GM23338 (cell line): ENCODE measurements around the gene OCEL1. TPM values are rescaled to one million over a fixed set of nuclear protein-coding genes. Genes with fewer than 3 reads are reported as not detected.
A peak's percentile ranks its signal among the peaks of the same experiment; 100 is the strongest.

Experiments
- ATAC-seq: fragments of 200-7000 bp; cut with Tn5 transposase; 3 replicates; pipeline ENCODE4 v1.9.1; 2020
- DNase-seq: peaks from one replicate; pipeline ENCODE4 v3.0.0-alpha.2; 2015; ENCODE audit warnings: low spot score
- H2AFZ ChIP-seq: fragments of 200-600 bp; sonication (generic); 2 replicates; pipeline ENCODE4 v1.8.0; 2016; ENCODE audit warnings: antibody characterized with exemption, mild to moderate bottlenecking, moderate library complexity
- H3F3A ChIP-seq: fragments of 200-600 bp; sonication (generic); replicated peaks from 2 replicates; pipeline ENCODE4 v1.8.0; 2017; ENCODE audit warnings: antibody characterized with exemption, mixed run types, low read depth
- H3K27ac ChIP-seq: fragments of 200-600 bp; sonication (generic); 2 replicates; pipeline ENCODE4 v1.6.1; 2016; ENCODE audit warnings: low read depth
- H3K27me3 ChIP-seq: fragments of 200-600 bp; sonication (generic); 2 replicates; pipeline ENCODE4 v1.8.0; 2016; ENCODE audit warnings: mild to moderate bottlenecking, mixed run types, moderate library complexity; ENCODE audit not compliant: insufficient read depth
- H3K36me3 ChIP-seq: fragments of 200-600 bp; sonication (generic); 2 replicates; pipeline ENCODE4 v1.8.0; 2016; ENCODE audit warnings: mild to moderate bottlenecking; ENCODE audit not compliant: insufficient read depth
- H3K4me1 ChIP-seq: fragments of 200-600 bp; sonication (generic); 2 replicates; pipeline ENCODE4 v1.8.0; 2016; ENCODE audit warnings: mild to moderate bottlenecking, moderate library complexity; ENCODE audit not compliant: insufficient read depth
- H3K4me2 ChIP-seq: fragments of 200-600 bp; sonication (generic); 2 replicates; pipeline ENCODE4 v1.7.1; 2017; ENCODE audit warnings: mixed run types
- H3K4me3 ChIP-seq: fragments of 200-600 bp; sonication (generic); 2 replicates; pipeline ENCODE4 v1.6.1; 2016; ENCODE audit warnings: mixed run types
- H3K79me2 ChIP-seq: fragments of 200-600 bp; sonication (generic); replicated peaks from 2 replicates; pipeline ENCODE4 v1.8.0; 2017; ENCODE audit warnings: mild to moderate bottlenecking; ENCODE audit not compliant: insufficient read depth
- H3K9me2 ChIP-seq: fragments of 200-600 bp; sonication (generic); 2 replicates; pipeline ENCODE4 v1.8.0; 2017; ENCODE audit not compliant: insufficient read depth
- H4K20me1 ChIP-seq: fragments of 200-600 bp; sonication (generic); replicated peaks from 2 replicates; pipeline ENCODE4 v1.8.0; 2017; ENCODE audit warnings: mild to moderate bottlenecking; ENCODE audit not compliant: insufficient read depth
- H3K27ac Mint-ChIP-seq: 2 replicates; pipeline ENCODE4 v1.8.0; 2020; ENCODE audit warnings: inconsistent platforms, mild to moderate bottlenecking, moderate library complexity, mixed read lengths
- H3K27me3 Mint-ChIP-seq: 3 replicates; pipeline ENCODE4 v1.8.0; 2022; ENCODE audit warnings: low read depth, mild to moderate bottlenecking, moderate library complexity, mixed read lengths, inconsistent platforms; ENCODE audit not compliant: insufficient read depth, poor library complexity
- H3K36me3 Mint-ChIP-seq: 3 replicates; pipeline ENCODE4 v1.8.0; 2021; ENCODE audit warnings: low read depth, mild to moderate bottlenecking, inconsistent platforms, moderate library complexity, mixed read lengths
- H3K4me1 Mint-ChIP-seq: 3 replicates; pipeline ENCODE4 v1.8.0; 2020; ENCODE audit warnings: mild to moderate bottlenecking, inconsistent platforms, mixed read lengths
- H3K4me3 Mint-ChIP-seq: 3 replicates; pipeline ENCODE4 v1.8.0; 2021; ENCODE audit warnings: moderate library complexity, mild to moderate bottlenecking, inconsistent platforms, mixed read lengths
- H3K9me3 Mint-ChIP-seq: 3 replicates; pipeline ENCODE4 v1.8.0; 2020; ENCODE audit warnings: moderate library complexity, mild to moderate bottlenecking, inconsistent platforms, mixed read lengths
- CREB1 ChIP-seq: fragments of 250-450 bp; sonication (Bioruptor Pico); IDR thresholded peaks from 2 replicates; pipeline ENCODE4 v1.5.0; 2020; ENCODE audit warnings: low read depth, mild to moderate bottlenecking, moderate library complexity
- EZH2 ChIP-seq: fragments of 200-600 bp; sonication (generic); IDR thresholded peaks from one replicate; pipeline ENCODE4 v1.8.0; 2017; ENCODE audit warnings: antibody characterized with exemption, mild to moderate bottlenecking, low read depth; ENCODE audit not compliant: unreplicated experiment
- EZH2phosphoT487 ChIP-seq: fragments of 200-600 bp; sonication (generic); IDR thresholded peaks from one replicate; pipeline ENCODE4 v1.8.1; 2018; ENCODE audit warnings: antibody characterized with exemption; ENCODE audit not compliant: unreplicated experiment
- JUNB ChIP-seq: IDR thresholded peaks from one replicate; pipeline ENCODE4 v1.6.1; 2016; ENCODE audit warnings: antibody characterized with exemption; ENCODE audit not compliant: unreplicated experiment
- NANOG ChIP-seq: IDR thresholded peaks from 2 replicates; pipeline ENCODE4 v1.6.1; 2016; ENCODE audit warnings: antibody characterized with exemption, borderline replicate concordance
- POLR2AphosphoS5 ChIP-seq: IDR thresholded peaks from 2 replicates; pipeline ENCODE4 v1.6.1; 2016; ENCODE audit warnings: antibody characterized with exemption, low read depth
- STAT1 ChIP-seq: IDR thresholded peaks from one replicate; pipeline ENCODE4 v1.6.1; 2016; ENCODE audit warnings: antibody characterized with exemption; ENCODE audit not compliant: unreplicated experiment
- ZNF114 ChIP-seq: fragments of 250-450 bp; sonication (Bioruptor Pico); IDR thresholded peaks from 2 replicates; pipeline ENCODE4 v1.5.0; 2020; ENCODE audit warnings: mild to moderate bottlenecking, moderate library complexity
- ZNF331 ChIP-seq: fragments of 250-450 bp; sonication (Bioruptor Pico); IDR thresholded peaks from 2 replicates; pipeline ENCODE4 v1.5.0; 2020; ENCODE audit warnings: low read depth, mild to moderate bottlenecking, moderate library complexity
- polyA plus RNA-seq: library from polyadenylated mRNA; unstranded; fragments of >200 nt; fragmentation: Nextera tagmentation; extraction: Ambion mirVana; gene quantifications from 2 replicates; pipeline ENCODE4 v1.2.1, GENCODE V29; 2016
- total RNA-seq: library from RNA; depleted of rRNA; stranded (reverse); fragments of >200 nt; shearing (Covaris generic); gene quantifications from 2 replicates; pipeline ENCODE4 v1.2.3, GENCODE V29; 2014
- TF ChIP-seq, protein P1 (sequence below): IDR thresholded peaks from 2 replicates; pipeline ENCODE4 v1.6.1; 2016; ENCODE audit warnings: antibody characterized with exemption
- TF ChIP-seq, protein P2 (sequence below): IDR thresholded peaks from one replicate; pipeline ENCODE4 v1.6.1; 2018; ENCODE audit warnings: antibody characterized with exemption; ENCODE audit not compliant: unreplicated experiment
- TF ChIP-seq, protein P3 (sequence below): fragments of 250-450 bp; sonication (Bioruptor Pico); IDR thresholded peaks from 2 replicates; pipeline ENCODE4 v1.5.0; 2020; ENCODE audit warnings: mild to moderate bottlenecking, moderate library complexity
- TF ChIP-seq, protein P4 (sequence below), 2 experiments: fragments of 200-600 bp in 1 of 2; sonication (generic) in 1 of 2; conservative IDR thresholded peaks; 2 replicates each; pipeline versions ENCODE4 v1.5.1 to v1.6.1; 2016 to 2017; ENCODE audit warnings: antibody characterized with exemption in 2 of 2, low read depth in 2 of 2, mild to moderate bottlenecking in 2 of 2, moderate library complexity in 1 of 2

Gene OCEL1
- total and polyA plus RNA-seq, 2 experiments from 2014 or later = 12.7 to 47.4 TPM

DNA sequence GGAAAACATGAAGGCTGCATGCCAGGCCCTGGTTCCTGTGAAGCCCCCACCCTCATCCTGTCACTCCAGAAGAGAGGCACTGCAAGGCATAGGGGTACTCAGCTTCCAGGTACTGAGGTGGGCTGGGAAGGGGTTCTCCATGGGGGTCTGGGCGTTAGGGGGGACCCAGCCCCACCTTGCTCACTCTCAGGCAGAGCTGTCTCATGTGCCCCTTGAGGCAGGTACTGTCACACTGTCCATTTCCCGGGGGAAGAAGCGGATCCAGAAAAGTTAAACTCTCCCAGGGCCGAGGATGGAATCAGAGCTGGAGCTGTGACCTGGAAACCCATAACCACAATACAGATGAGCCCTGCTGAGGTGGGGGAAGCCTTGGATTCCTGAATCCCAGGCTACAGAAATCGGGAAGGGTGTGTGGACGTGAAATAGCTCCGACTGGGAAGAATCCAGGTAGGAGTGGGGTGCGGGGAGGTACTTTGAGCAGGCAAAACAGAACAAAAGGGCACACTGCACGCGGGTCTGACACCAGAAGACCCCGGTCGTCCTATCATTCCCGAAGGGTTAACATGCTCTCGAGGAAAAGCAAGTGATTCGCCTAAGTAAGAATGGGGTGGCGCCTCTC is 11.4 kb upstream of the OCEL1 start:
- H3K36me3 ChIP-seq = peaks cover 5% of the 10 kb centered on the region; the same call in 1 of the 2 replicates
- H4K20me1 ChIP-seq = no peaks in the 10 kb centered on the region
- H3K27me3 ChIP-seq = no peaks in the 10 kb centered on the region
- no peak overlapping the region for H2AFZ ChIP-seq
- Mint-ChIP-seq H3K27ac (peak overlapping the region; percentile 98), H3K36me3 (peaks cover 35% of the 10 kb centered on the region), H3K9me3 (no peaks in the 10 kb centered on the region; the same call in 2 of the 3 replicates), H3K27me3 (peaks cover 13% of the 10 kb centered on the region), H3K4me3 (peak overlapping the region; percentile 92), H3K4me1 (peaks cover 15% of the 10 kb centered on the region)
- peak overlapping the region; percentile 68 for H3K4me3 ChIP-seq
- no peaks in the 10 kb centered on the region for H3K79me2 ChIP-seq
- peaks cover 16% of the 10 kb centered on the region for H3F3A ChIP-seq
- H3K4me1 ChIP-seq = peaks cover 4% of the 10 kb centered on the region; the same call in 1 of the 2 replicates
- H3K27ac ChIP-seq = peak overlapping the region; percentile 89
- peak overlapping the region; percentile 85 for H3K4me2 ChIP-seq
- DNase-seq (peak; percentile 56), ATAC-seq (peak; percentile 9)
- no peaks in the 10 kb centered on the region for H3K9me2 ChIP-seq
- no peak for TF ChIP-seq JUNB
- TF ChIP-seq, protein P1, sequence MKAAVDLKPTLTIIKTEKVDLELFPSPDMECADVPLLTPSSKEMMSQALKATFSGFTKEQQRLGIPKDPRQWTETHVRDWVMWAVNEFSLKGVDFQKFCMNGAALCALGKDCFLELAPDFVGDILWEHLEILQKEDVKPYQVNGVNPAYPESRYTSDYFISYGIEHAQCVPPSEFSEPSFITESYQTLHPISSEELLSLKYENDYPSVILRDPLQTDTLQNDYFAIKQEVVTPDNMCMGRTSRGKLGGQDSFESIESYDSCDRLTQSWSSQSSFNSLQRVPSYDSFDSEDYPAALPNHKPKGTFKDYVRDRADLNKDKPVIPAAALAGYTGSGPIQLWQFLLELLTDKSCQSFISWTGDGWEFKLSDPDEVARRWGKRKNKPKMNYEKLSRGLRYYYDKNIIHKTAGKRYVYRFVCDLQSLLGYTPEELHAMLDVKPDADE = no peak
- TF ChIP-seq EZH2phosphoT487 = no peak
- TF ChIP-seq NANOG = no peak
- TF ChIP-seq CREB1 (CRISPR knock-in tag) = no peak
- TF ChIP-seq ZNF114 (CRISPR knock-in tag) = no peak
- TF ChIP-seq, protein P2, sequence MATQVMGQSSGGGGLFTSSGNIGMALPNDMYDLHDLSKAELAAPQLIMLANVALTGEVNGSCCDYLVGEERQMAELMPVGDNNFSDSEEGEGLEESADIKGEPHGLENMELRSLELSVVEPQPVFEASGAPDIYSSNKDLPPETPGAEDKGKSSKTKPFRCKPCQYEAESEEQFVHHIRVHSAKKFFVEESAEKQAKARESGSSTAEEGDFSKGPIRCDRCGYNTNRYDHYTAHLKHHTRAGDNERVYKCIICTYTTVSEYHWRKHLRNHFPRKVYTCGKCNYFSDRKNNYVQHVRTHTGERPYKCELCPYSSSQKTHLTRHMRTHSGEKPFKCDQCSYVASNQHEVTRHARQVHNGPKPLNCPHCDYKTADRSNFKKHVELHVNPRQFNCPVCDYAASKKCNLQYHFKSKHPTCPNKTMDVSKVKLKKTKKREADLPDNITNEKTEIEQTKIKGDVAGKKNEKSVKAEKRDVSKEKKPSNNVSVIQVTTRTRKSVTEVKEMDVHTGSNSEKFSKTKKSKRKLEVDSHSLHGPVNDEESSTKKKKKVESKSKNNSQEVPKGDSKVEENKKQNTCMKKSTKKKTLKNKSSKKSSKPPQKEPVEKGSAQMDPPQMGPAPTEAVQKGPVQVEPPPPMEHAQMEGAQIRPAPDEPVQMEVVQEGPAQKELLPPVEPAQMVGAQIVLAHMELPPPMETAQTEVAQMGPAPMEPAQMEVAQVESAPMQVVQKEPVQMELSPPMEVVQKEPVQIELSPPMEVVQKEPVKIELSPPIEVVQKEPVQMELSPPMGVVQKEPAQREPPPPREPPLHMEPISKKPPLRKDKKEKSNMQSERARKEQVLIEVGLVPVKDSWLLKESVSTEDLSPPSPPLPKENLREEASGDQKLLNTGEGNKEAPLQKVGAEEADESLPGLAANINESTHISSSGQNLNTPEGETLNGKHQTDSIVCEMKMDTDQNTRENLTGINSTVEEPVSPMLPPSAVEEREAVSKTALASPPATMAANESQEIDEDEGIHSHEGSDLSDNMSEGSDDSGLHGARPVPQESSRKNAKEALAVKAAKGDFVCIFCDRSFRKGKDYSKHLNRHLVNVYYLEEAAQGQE = no peak
- no peak for TF ChIP-seq ZNF331
- no peak for TF ChIP-seq POLR2AphosphoS5
- TF ChIP-seq STAT1 = no peak
- no peak for TF ChIP-seq EZH2
- TF ChIP-seq, protein P3, sequence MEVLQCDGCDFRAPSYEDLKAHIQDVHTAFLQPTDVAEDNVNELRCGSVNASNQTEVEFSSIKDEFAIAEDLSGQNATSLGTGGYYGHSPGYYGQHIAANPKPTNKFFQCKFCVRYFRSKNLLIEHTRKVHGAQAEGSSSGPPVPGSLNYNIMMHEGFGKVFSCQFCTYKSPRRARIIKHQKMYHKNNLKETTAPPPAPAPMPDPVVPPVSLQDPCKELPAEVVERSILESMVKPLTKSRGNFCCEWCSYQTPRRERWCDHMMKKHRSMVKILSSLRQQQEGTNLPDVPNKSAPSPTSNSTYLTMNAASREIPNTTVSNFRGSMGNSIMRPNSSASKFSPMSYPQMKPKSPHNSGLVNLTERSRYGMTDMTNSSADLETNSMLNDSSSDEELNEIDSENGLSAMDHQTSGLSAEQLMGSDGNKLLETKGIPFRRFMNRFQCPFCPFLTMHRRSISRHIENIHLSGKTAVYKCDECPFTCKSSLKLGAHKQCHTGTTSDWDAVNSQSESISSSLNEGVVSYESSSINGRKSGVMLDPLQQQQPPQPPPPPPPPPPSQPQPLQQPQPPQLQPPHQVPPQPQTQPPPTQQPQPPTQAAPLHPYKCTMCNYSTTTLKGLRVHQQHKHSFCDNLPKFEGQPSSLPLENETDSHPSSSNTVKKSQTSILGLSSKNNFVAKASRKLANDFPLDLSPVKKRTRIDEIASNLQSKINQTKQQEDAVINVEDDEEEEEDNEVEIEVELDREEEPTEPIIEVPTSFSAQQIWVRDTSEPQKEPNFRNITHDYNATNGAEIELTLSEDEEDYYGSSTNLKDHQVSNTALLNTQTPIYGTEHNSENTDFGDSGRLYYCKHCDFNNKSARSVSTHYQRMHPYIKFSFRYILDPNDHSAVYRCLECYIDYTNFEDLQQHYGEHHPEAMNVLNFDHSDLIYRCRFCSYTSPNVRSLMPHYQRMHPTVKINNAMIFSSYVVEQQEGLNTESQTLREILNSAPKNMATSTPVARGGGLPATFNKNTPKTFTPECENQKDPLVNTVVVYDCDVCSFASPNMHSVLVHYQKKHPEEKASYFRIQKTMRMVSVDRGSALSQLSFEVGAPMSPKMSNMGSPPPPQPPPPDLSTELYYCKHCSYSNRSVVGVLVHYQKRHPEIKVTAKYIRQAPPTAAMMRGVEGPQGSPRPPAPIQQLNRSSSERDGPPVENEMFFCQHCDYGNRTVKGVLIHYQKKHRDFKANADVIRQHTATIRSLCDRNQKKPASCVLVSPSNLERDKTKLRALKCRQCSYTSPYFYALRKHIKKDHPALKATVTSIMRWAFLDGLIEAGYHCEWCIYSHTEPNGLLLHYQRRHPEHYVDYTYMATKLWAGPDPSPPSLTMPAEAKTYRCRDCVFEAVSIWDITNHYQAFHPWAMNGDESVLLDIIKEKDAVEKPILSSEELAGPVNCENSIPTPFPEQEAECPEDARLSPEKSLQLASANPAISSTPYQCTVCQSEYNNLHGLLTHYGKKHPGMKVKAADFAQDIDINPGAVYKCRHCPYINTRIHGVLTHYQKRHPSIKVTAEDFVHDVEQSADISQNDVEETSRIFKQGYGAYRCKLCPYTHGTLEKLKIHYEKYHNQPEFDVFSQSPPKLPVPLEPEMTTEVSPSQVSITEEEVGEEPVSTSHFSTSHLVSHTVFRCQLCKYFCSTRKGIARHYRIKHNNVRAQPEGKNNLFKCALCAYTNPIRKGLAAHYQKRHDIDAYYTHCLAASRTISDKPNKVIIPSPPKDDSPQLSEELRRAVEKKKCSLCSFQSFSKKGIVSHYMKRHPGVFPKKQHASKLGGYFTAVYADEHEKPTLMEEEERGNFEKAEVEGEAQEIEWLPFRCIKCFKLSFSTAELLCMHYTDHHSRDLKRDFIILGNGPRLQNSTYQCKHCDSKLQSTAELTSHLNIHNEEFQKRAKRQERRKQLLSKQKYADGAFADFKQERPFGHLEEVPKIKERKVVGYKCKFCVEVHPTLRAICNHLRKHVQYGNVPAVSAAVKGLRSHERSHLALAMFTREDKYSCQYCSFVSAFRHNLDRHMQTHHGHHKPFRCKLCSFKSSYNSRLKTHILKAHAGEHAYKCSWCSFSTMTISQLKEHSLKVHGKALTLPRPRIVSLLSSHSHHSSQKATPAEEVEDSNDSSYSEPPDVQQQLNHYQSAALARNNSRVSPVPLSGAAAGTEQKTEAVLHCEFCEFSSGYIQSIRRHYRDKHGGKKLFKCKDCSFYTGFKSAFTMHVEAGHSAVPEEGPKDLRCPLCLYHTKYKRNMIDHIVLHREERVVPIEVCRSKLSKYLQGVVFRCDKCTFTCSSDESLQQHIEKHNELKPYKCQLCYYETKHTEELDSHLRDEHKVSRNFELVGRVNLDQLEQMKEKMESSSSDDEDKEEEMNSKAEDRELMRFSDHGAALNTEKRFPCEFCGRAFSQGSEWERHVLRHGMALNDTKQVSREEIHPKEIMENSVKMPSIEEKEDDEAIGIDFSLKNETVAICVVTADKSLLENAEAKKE (CRISPR knock-in tag) = no peak
- TF ChIP-seq, protein P4, sequence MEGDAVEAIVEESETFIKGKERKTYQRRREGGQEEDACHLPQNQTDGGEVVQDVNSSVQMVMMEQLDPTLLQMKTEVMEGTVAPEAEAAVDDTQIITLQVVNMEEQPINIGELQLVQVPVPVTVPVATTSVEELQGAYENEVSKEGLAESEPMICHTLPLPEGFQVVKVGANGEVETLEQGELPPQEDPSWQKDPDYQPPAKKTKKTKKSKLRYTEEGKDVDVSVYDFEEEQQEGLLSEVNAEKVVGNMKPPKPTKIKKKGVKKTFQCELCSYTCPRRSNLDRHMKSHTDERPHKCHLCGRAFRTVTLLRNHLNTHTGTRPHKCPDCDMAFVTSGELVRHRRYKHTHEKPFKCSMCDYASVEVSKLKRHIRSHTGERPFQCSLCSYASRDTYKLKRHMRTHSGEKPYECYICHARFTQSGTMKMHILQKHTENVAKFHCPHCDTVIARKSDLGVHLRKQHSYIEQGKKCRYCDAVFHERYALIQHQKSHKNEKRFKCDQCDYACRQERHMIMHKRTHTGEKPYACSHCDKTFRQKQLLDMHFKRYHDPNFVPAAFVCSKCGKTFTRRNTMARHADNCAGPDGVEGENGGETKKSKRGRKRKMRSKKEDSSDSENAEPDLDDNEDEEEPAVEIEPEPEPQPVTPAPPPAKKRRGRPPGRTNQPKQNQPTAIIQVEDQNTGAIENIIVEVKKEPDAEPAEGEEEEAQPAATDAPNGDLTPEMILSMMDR (conservative IDR thresholded peaks at IDR 0.05; ENCODE audit: low read depth in 2 of 2) = no peak
